ENCODE data around the gene UBE2Q1. TPM values are rescaled to one million over a fixed set of nuclear protein-coding genes. Genes with fewer than 3 reads are reported as not detected.

UBE2Q1 gene
- total RNA-seq, 6 experiments from 2014 or later: 23.6 to 48.6 (median 33.1) TPM

DNA sequence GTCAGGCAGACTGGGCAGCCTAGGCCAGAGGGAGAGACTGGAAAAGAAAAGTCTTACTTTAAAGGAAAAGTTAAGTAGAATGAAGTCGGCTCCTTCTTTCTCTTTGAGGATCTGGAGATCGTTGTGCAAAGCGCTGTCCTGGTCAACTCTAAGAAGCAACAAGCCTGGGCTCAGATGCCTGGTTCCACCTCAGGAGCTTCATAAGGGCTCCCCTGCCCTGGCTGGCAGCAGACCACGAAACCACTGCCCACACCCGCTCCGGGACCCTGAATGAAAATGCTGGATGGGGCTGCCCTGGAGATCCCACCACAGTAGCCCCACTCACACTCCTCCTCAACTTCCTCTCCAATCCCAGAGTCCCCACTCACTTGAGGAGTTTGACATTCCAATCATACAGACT lies 6.4 kb downstream of the UBE2Q1 start:
- Histone ChIP-seq H3K36me3 (peaks cover 8 to 70% (median 50%) of the 10 kb centered on the region in 4 donors), H3K27ac (no peak overlapping the region), H3K27me3 (no peaks in the 10 kb centered on the region), H3K4me1 (peaks cover 0 to 35% (median 10%) of the 10 kb centered on the region in 4 donors), H3K9me3 (no peaks in the 10 kb centered on the region), H3K4me3 (no peak overlapping the region)
- ATAC-seq: no peak
- DNase-seq: no peak
- TF ChIP-seq, protein P1, sequence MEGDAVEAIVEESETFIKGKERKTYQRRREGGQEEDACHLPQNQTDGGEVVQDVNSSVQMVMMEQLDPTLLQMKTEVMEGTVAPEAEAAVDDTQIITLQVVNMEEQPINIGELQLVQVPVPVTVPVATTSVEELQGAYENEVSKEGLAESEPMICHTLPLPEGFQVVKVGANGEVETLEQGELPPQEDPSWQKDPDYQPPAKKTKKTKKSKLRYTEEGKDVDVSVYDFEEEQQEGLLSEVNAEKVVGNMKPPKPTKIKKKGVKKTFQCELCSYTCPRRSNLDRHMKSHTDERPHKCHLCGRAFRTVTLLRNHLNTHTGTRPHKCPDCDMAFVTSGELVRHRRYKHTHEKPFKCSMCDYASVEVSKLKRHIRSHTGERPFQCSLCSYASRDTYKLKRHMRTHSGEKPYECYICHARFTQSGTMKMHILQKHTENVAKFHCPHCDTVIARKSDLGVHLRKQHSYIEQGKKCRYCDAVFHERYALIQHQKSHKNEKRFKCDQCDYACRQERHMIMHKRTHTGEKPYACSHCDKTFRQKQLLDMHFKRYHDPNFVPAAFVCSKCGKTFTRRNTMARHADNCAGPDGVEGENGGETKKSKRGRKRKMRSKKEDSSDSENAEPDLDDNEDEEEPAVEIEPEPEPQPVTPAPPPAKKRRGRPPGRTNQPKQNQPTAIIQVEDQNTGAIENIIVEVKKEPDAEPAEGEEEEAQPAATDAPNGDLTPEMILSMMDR (IDR thresholded peaks at IDR 0.05): no peak
- TF ChIP-seq POLR2A (IDR thresholded peaks at IDR 0.05): no peak
- 90% methylated on average over 2 of the region's 6 CpGs for WGBS (ENCODE audit: insufficient coverage, low coverage, low lambda C conversion rate, missing lambda C conversion rate)
- intact Hi-C loops (cut with DNase I): loop anchor here in 1 of 2 donors (10.0 kb wide), 1 partner anchor 77 kb away; no protein-coding TSS in a partner anchor

DNA sequence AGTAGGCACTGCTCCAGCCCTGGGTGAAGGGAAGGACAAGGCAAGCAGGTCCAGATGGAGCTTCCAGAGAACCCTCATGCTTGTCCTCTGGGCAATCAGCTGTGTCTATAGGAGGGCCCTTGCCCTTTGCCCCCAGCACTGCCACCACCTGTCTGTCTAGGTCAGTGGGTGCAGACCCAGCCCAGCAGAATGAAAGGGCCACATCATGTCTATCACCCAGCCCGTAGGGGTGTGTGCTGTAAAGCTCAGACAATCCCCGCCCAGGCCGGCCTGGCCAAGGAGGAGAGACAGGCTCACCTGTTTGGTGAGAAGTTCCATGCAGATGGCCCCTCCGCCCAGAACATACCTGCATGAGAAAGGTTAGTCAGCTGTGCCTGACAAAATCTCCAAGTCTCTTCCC lies 7.0 kb downstream of the UBE2Q1 start:
- intact Hi-C loops (cut with DNase I): loop anchor here in 1 of 2 donors (10.0 kb wide), 1 partner anchor 77 kb away; no protein-coding TSS in a partner anchor
- Histone ChIP-seq H3K36me3 (peaks cover 8 to 70% (median 50%) of the 10 kb centered on the region in 4 donors), H3K9me3 (no peaks in the 10 kb centered on the region), H3K4me3 (no peak overlapping the region), H3K27me3 (no peaks in the 10 kb centered on the region), H3K27ac (no peak overlapping the region), H3K4me1 (peaks cover 0 to 38% (median 13%) of the 10 kb centered on the region in 4 donors)
- no peak for DNase-seq
- no peak for ATAC-seq
- TF ChIP-seq POLR2A (IDR thresholded peaks at IDR 0.05): no peak
- TF ChIP-seq, protein P1 (IDR thresholded peaks at IDR 0.05): no peak
- no CpG with 5 or more reads among the region's 4 CpGs for WGBS (ENCODE audit: insufficient coverage, low coverage, low lambda C conversion rate, missing lambda C conversion rate)

DNA sequence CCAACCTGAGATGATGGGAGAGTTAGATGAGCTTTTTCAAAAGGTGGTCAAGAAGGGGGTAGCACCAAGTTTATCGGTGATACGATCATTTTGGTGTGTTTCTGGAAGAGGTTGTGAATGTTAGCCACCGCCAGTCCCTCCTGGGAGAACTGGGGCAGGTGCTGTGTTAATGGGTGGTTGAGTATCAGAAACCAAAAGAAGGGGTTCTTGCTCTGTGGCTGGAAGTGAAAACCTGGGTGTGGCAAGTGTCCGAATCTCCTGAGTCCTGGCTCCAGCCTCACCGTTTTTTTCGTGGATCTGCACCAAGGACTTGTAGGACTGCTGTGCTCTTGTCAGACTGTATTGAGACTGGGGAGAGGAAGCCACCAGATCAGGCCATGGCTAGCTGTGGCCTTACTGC lies 7.8 kb downstream of the UBE2Q1 start:
- Histone ChIP-seq H3K4me3 (no peak overlapping the region), H3K27me3 (no peaks in the 10 kb centered on the region), H3K4me1 (peaks cover 0 to 38% (median 14%) of the 10 kb centered on the region in 4 donors), H3K27ac (no peak overlapping the region), H3K36me3 (peaks cover 8 to 69% (median 49%) of the 10 kb centered on the region in 4 donors), H3K9me3 (no peaks in the 10 kb centered on the region)
- DNase-seq: no peak
- 75% methylated on average over 4 of the region's 6 CpGs for WGBS (ENCODE audit: insufficient coverage, low coverage, low lambda C conversion rate, missing lambda C conversion rate)
- TF ChIP-seq, protein P1 (IDR thresholded peaks at IDR 0.05): no peak
- no peak for TF ChIP-seq POLR2A (IDR thresholded peaks at IDR 0.05)
- intact Hi-C loops (cut with DNase I): loop anchor here in 1 of 2 donors (10.0 kb wide), 1 partner anchor 76 kb away; no protein-coding TSS in a partner anchor
- ATAC-seq: no peak

- no peak for ATAC-seq
- intact Hi-C loops (cut with DNase I): loop anchor here in 1 of 2 donors (10.0 kb wide), 1 partner anchor 75 kb away; no protein-coding TSS in a partner anchor
- peaks cover 0 to 38% (median 14%) of the 10 kb centered on the region in 4 donors for H3K4me1 ChIP-seq
These were observed 8.4 kb downstream of the UBE2Q1 start for GRCh38 chr1:154550070-154550469.

More at GRCh38 chr1:154550070-154550469, 8.4 kb downstream of the UBE2Q1 start:
- Histone ChIP-seq H3K4me3 (no peak overlapping the region), H3K27me3 (no peaks in the 10 kb centered on the region), H3K36me3 (peaks cover 8 to 63% (median 44%) of the 10 kb centered on the region in 4 donors), H3K27ac (no peak overlapping the region), H3K9me3 (no peaks in the 10 kb centered on the region)
- 72% methylated on average over 5 of the region's 5 CpGs for WGBS (ENCODE audit: insufficient coverage, low coverage, low lambda C conversion rate, missing lambda C conversion rate)
- DNase-seq: no peak
- TF ChIP-seq, protein P1 (IDR thresholded peaks at IDR 0.05): no peak
- TF ChIP-seq POLR2A (IDR thresholded peaks at IDR 0.05): no peak
